NCI-H345 (cell line): ENCODE data around the gene GDF15.
A peak's percentile ranks its signal among the peaks of the same experiment; 100 is the strongest.

Experiments used
- DNase-seq: peaks from one replicate; lab custom pipeline; 2025; lab: John Stamatoyannopoulos, UW

The GDF15 gene

GRCh38 chr19:18431351-18432197, 45.6 kb downstream of the GDF15 start:
- no peak for DNase-seq

GRCh38 chr19:18432275-18433014, 46.5 kb downstream of the GDF15 start:
- no peak for DNase-seq

- no peak for DNase-seq
Observed at GRCh38 chr19:18433015-18433691, 47.2 kb downstream of the GDF15 start.

DNA sequence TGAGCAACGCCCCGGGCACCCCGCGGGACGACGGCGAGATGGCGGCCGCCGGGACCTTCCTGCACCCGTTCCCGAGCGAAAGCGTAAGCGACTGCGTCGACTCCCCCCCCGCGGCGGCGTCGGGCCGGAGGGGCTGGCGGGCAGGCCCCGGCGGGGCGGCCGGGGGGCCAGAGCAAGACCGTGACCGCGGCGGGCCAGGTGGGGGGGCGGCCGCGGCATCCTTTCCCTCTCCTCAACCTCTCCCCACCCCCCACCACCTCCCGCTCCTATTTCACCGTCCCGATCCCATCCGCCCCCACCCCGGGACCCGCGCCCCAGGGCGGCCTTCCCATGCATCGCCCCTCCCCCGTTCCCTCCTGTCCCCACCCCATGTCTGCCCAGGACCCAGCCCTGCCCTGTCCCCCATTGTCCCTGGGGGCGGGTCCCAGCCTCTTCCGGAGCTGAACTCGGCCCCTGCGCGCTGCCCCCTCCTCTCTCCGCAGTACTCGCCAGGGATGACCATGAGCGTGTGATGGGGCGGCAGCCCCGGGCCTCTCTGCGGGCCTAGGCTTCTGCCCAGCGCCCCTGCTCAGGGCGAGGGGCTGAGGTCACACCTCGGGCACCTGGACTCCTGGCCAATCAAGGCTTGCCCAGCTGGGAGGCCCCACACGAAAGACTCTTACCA, 47.9 kb downstream of the GDF15 start:
- DNase-seq, result no peak

DNA sequence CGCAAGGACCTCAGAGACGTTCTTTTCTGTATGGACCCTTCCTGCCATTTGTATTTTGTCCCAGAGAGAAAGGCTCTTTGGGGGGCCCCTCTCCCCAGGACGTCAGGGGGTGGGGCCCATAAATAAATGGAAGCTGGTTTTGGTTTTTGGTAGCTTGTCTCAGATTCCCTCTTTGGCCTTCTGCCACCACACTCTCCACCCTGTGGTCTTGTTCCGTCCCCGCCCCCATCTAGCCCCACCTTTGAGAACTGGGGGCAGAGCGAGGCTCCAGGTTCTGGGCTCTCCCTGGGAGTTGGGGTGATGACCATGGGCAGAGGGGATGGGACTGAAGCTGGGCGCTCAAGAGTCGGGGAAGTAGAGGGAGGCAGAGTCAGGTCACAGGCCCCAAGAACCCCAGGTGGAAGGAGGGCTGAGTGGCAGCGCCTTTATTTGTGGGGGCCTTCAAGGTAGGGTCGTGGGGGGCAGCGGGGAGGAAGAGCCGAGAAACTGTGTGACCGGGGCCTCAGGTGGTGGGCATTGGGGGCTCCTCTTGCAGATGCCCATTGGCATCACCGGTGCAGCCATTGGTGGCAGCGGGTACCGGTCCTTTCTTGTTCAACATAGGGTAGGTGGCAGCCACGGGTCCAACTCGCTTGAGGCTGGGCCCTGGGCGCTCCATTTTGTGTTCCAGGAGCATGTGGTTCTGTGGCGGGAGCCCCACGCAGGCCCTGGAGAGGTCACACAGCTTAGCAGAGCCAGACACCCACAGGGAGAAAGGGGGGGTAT, 48.6 kb downstream of the GDF15 start:
- no peak for DNase-seq

DNA sequence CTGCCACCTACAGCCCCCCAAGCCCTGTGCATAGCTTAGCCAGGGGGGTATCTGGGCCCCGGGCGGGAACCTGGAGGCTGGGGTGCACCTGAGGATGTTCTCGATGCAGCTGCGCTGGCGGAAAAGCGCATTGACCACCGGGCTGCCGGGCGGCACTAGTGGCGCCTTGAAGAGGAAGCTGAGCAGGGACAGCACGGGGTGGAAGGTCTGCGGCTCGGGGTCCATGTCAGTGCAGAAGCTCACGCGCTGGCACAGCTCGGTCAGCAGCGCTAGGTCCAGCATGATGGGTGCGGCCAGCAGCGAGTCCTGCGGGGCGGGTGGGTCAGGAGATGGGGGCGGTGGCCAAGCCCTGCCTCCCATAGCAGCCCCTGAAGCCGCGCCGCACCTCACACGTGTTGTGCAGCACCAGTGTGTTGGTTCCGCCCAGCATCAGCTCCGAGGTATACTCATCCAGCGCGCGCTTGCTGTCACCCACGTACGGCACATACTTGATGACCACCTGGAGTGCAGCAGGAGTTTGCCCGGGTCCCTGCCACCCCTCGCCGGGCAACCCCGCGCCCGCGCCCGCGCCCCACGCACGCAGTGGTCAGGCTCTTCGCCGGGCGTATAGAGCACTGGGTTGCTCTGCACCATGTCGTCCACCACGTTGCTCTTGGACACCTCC, 49.4 kb downstream of the GDF15 start:
- DNase-seq, result no peak

- DNase-seq, result no peak
Observed at GRCh38 chr19:18435842-18436670, 50.1 kb downstream of the GDF15 start.

GRCh38 chr19:18436671-18437490, 50.9 kb downstream of the GDF15 start:
- DNase-seq, result peak; percentile 79

DNA sequence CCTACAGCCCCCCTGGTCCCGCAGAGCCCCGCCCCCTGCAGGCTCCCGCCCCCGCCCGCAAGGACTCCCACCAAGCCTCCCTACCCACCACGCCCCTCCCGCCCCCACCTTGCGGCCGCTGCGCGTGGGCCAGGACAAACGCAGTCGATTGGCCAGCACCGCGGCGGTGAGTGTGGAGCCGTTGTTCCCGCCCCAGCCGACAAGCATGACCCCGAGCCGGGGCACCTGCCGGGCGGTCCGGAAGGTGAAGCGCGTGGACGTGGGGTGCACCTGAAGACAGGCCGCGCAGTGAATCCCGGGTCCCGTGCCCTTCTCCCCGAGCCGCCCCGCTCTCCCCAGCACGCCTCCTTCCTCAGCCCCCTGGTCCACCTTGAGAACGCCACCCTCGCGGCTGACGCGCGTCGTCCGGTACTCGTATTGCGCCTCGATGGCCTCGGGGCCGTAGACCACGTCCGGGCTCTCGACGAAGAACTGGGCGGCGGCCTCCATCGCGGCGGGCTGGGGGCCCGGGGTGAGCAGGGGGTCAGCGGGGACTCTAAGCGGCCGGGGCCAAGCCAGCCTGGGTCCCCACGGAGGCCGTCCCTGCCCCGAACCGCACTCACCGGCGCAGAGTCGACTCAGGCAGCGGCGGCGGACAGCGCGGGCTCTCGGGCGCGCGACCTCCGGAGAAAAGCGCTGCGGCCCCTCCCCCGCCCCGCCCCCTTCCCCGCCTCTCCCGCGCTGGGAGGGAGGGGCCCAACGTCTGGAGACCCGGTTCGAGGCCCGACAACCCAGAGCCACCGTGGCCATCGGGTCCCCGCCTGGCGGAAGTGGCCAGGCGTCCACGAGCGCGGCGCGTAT, 51.8 kb downstream of the GDF15 start, which contains the start of gene ISYNA1:
TSS of gene ISYNA1 (minus strand) at position 643 of the 840 bp plus-strand sequence. CDS start at position 489, 154 bp downstream.
- DNase-seq, result peak; percentile 58

DNA sequence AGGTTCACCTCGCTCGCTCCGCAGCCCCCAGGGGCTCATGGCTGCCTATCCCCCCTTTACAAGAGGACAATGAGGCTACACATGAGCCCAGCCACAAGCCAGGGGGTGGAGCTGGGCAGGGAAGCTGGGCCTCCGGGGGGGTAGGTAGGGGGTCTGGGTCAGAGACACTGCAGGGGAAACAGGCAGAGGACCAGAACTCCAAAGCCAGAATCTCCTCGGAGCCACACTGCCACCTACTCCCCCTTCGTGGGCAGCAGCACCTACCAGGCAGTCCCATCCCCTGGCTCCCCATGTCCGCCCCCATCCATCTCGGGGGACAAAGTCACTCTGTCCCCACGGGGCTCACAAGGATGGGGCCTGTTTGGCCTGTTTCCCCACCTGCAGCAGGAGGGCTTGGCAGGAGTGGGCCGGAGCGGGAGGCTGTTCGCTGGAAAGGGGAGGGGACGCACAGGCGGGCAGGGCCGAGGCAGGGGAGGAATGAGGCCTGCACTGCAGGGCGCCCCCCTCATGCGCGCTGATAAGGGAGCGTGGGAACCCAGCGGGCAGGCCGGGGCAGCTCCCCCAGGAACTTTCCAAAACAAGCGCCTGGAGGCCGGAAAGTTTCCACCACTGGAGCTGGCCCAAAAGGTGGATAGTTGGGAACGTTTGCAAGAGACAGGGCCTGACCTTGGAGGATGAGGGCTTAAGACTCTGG, 52.5 kb downstream of the GDF15 start:
- DNase-seq, result no peak
